GM18511 (cell line): Measurements from ENCODE around the gene POLR2M.

Experiments
- ATAC-seq: cut with Tn5 transposase; IDR thresholded peaks from one replicate; pipeline ENCODE4 v1.9.1; 2021; ENCODE audit warnings: mild to moderate bottlenecking, moderate library complexity; ENCODE audit not compliant: unreplicated experiment

POLR2M gene

DNA sequence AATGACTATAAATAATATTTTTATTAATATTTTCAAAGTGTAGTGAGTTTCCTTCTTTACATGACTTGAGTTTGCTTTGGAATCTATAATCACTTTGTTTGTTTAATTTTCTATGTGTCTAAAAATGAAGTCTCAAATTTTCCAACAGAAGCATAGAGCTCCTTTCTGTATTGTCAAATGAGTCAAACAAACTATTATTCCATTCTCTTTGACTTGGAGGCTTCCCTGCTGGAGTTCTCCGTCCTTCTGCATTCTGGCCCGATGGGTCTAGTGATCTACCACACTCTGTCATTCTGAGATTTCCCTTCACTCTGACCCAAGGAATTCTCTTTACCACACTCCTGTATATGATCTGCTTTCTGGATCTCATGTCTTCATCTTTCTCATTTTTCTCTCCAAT, 30.1 kb downstream of the POLR2M start:
- ATAC-seq = no peak

DNA sequence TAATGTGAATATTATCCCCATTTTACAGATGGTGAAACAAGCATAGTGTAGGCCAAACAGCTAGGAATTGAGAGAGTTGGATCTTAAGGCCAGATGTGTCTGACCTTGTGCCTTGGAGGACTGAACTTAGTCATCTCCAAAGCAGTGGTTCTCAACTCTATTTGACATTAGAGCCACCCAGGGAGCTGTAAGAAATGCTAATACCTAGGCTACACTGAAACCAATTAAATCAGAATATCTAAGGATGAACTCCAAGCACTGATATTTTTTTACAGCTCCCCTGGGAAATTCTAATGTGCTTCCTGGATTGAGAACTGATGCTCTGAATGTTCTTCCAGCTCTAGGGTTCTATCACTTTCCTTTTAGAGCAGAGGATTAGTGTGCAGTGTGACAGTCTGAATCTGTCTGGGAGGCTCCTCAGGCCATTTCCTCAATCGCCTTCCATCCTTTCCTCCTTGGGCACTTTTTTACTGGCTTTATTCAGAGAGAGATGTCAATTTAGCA, 32.3 kb downstream of the POLR2M start:
- ATAC-seq = no peak

DNA sequence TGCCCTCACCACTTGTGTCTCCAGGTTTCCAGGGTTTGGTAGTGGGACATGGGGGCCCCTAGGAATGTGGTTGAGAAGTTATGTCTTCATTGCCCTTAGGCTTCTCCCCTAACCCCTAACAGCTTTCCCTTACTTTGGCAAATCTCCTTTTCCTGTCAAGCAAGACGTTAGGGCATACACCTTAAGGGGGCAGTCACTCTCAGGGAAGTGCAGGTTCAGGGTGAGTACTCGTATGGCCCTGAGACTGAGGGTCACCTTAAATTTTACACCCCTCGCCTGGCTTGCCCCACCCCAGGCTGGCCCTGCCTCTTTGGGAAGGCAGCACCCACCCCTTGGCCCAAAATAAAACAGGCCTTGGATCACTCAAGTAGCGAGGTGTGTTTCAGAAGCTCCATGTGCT, 33.5 kb downstream of the POLR2M start:
- ATAC-seq = no peak

DNA sequence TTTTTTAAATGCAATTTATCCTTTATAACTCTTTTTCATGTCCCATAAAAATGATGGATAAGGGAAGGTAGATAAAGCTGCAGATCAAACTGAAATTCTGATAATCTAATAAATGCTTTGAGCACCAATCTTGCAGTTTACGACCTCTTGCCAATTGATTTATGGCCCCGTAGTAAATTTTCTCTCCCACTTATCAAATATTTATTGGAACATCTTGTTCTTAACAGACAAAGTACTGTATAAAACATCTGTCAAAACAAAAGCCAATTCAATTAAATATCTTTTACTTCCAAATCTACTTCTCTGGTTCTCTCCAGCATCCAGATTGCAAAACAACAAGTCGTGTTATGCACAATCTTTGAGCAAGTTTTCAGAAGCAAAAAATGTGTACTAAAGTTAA, 34.6 kb downstream of the POLR2M start:
- no peak for ATAC-seq

DNA sequence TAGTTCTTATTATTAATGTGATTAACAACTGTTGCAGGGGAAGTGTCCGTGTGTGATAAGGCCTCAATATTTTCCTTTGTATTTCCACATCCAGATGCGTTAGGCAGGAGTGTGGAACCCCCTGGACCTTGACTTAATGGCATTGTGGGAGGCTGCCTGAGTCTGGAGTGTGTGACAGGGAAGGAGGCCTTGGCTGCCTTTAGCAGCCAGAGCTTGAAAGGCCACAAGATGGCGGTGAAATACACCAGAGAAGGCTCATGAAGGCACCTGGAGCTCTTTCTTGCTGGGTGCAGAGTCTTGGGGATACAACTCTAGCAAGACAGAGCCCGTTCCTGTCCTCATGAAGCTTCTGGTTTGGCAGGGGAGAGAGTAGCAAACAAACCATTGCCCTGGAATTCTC, 36.9 kb downstream of the POLR2M start:
- ATAC-seq = no peak

DNA sequence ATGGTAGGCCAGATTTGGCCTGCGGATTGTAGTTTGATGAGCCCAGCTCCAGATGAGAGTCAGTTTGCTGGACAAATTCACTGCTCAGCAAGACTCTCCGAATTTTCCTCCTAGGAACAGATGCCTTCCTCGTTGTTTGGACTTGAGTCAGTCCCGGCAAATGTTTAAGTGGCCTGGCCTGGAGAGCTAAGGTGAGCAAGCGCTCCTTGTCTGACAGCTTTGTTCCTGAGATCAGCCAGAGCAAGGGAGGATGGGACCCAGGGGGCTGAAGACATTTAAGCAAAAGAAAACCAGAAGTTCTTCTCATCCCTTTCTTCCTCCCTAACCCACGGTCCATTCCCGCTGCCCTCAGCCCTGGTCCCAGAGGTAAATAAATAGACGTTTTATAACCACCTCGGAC, 40.3 kb downstream of the POLR2M start:
- ATAC-seq = no peak

DNA sequence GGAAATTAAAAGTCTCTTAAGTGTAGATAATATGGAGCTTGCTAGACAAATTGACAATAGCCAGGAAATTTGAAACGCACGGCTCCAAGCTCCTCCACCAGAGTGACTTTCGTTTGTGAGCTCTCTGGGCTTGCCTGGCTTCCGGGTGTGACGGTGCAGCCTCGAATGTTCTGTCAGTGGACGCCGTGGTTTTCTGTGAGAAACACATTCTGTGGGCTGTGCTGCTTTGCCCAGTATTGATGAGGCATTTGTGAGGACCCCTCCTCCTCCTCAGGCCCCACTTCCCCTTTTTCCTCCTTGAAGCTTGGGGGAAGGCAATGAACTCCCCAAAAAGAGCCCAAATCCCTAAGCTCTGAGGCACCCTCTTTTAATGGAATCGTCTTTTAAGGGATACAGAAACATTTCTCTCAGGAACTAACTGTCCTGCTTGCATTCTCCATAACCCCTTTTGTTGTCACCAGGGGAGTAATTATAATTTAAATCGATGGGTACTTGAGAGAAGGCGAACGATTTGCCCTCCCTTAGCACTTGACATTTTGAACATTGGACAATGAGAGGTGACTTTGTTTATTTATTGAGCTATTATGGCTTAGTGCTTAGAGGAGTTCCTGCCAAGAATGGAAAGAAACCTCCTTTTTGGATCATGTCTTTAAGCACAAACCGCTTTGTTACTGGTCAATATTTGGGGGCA, 40.8 kb downstream of the POLR2M start:
- no peak for ATAC-seq

DNA sequence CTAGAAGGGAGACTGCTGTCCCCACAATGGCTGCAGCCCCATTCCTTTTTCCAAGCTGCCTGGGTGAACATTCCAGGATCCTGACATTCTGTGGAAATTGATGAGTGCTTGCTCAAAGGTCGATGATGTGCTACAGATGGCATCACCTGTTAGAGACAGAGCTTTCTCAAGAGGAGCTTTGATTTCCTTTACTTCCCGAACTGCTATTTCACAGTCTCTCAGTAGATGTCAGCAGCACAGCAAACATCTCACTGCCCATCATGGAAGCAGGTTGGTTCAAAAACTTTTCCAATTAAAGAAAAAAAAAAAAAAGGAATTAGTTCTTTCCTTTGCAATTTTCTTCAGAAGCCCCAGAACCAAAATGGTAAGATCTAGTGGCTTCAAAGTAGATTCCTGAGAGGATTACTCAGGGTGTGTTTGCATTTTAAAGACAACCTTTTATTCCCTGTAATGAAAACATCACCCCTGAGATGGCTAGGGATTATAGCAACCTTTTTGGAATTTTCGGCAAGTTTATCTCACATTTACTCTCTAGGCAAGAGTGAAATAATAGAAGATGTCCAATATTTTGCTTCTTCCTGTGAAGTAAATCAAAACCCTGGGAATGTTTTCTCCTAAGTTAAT, 44.8 kb downstream of the POLR2M start:
- ATAC-seq = no peak

DNA sequence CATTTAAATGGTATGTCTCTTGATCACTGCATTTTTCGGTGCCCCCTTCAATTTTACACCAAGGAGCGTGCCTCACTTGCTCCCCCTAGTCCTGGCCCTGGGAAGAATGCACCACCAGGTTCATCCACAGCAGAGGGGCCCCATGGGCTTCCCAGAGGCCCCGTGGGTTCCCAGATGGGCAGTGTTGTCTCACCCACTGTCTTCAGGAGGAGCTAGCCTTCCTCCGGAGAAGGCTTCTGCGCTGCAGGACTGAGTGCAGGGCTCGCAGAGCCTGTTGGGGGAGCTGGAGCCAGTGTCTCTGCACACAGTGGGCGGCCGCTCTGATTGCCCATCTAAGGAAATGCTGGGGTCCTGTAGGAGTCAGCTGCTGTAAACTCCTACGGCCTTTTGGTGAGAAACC, 45.9 kb downstream of the POLR2M start:
- no peak for ATAC-seq

DNA sequence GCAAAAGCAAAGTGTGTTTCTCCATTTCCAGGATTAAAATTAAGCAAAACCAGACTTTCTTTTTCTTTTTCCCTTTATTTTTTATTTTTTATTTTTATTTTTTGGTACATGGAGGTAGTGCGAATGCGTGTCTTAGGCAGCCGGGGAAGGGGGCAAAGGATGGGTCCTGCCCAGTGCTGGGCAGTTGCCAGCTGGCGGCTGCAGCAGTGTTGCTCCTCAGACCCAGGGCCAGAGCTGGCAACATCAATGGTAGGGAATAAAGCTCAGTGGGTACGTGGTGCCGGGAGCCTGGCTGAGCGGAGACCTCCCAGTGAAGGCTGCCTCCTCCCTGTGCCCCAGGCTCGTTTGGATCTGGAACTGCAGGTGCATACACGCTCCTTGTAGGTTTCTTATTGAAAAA, 46.3 kb downstream of the POLR2M start:
- ATAC-seq = no peak

DNA sequence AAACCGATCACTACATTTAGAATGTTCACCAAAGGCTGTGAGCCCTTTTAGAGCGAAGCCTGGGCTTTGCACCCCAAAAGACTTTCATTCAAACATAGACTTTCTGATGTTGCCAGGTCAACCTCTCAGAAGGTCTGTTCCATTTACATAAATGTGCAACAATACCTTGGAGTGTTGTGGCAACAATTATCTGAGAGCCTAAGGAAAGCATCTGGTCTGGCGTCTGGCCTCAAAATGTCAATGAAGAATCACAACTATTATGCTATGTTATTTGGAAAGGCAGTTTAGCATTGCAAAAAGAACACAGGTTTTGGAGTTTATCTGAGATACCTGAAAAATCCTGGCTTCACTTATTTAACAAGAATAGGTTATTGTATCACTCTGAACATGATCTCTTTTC, 50.0 kb downstream of the POLR2M start:
- ATAC-seq = no peak

DNA sequence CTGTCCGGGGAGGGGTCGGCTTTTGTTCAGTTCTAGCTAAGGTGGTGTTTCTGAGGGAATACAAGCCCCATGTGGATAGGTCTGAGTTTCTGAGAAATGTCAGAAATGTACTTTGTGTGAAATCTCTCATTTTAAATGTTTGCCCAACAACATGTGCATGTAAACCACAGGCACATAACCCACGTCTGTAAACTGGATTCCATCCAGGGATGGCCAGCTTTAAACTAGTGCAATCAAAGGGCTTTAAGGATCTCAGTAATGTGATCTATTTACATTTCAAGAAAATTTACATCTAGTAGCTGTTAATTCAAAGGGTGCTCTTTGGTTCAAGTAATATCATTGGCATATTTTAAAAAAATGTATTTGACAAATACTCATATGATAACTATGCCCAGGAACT, 52.0 kb downstream of the POLR2M start:
- ATAC-seq = no peak

DNA sequence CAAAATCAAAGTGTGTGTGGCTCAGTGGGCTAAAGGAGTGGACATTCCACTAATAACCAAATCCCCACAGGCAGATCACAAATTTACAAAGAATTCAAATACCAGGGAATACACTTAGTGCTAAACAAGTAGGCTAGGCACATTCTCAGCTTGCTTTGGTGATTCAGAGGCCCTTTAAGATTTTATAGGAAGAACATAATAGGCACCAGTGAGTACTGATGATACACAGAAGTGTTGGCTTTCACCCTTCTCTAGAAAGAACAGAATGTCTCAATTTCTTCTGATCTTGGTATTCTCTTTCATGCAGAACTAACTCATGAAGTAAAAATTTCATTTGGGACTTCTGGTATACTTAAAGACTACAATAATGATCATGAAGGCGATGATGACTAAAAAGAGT, 55.0 kb downstream of the POLR2M start:
- ATAC-seq = no peak

DNA sequence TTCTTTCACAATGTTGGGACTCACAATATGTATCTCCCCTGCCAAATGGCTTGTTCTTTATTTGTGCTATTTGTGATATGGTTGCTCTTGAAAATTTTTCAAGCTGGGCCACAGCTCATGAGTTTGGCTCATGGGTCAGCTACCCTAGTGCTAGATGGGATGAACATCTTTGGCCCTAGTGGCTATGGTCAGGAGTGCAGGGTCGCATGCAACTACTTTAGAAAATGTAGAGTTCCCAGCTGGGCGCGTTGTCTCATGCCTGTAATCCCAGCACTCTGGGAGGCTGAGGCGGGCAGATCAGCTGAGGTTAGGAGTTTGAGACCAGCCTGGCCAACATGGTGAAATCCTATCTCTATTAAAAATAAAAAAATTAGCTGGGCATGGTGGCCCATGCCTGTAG, 55.8 kb downstream of the POLR2M start:
- ATAC-seq = no peak

DNA sequence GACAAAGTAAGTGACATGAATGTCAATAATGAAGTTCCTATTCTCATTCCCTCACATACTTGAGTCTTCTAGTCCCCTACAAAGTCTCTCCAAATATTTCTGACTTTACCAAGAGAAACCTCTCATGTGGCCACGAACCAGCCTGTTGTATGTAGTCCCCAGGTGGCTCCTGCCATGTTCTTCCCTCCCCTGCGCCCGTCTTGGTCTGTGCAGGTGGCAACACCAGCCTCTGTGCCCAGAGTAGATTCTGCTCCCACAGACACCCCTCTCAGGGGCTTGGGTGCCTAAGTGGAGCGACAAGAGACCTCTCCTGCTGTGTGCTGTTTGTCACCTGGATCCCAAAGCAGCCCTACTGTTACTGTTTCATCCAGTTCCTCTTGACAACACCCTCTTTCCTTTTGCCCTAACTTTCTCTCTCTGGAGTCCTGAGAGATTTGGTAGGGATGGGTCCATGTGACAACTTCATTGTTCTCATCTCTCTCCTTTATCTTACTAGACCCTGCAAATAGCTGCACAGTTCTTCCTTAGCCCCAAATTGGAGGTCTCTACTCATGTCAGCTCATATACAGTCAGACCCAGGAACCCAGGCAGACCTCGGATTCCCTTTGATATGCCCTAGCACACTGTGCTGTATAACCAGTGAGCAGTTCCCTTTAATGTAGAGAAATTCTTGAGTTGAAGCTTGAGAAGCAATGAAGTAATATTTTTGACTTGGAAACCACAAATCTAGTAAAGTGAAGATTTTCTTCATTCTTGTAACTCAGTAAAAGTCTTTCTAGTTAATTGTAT, 56.9 kb downstream of the POLR2M start:
- ATAC-seq = no peak
